K562 (cell line): ENCODE measurements around the gene RHEB. TPM values are rescaled to one million over a fixed set of nuclear protein-coding genes. Genes with fewer than 3 reads are reported as not detected.

Experiments
- ATAC-seq: fragments of 200-7000 bp; cut with Tn5 transposase; 3 replicates; pipeline ENCODE4 v1.9.1; 2020; ENCODE audit warnings: moderate library complexity
- BruUV-seq: library from RNA; stranded (reverse); fragments of 400-500 nt; replicated peaks from 2 replicates; lab custom pipeline; 2021; lab: Mats Ljungman, UMichigan
- CTCF ChIA-PET: fragments of 300-600 bp; formaldehyde crosslinking; extraction: SDS; loops from one replicate; lab custom pipeline; 2021; ENCODE audit warnings: low intra/inter-chr PET ratio; lab: Yijun Ruan, JAX
- POLR2A ChIA-PET: fragments of 300-600, 350-650 bp; sonication (Branson Sonifier 250); formaldehyde crosslinking; extraction: SDS; loops from one replicate; lab custom pipeline; 2021; ENCODE audit warnings: antibody characterized with exemption, inconsistent platforms; lab: Yijun Ruan, JAX
- DNase-seq, 4 experiments: peaks; one replicate each; pipeline versions ENCODE4 v3.0.0 to v3.0.0-alpha.2; 2011 to 2018; ENCODE audit warnings: low spot score in 3 of 4, mixed read lengths in 3 of 4; ENCODE audit errors: extremely low read depth in 1 of 4
- FAIRE-seq: peaks from 2 replicates; lab custom pipeline; 2011; peaks lifted over from hg19 to GRCh38; lab: Jason Lieb, UNC
- H2AFZ ChIP-seq: 2 replicates; pipeline ENCODE4 v1.6.0; 2011; ENCODE audit warnings: low read depth, low read length, control low read depth, inconsistent platforms
- H3K27ac ChIP-seq: fragments of 200-600 bp; 3 replicates; pipeline ENCODE4 v1.8.0; 2011; ENCODE audit warnings: low read depth, mild to moderate bottlenecking, control low read depth, inconsistent platforms, low read length, moderate library complexity, mixed read lengths; ENCODE audit errors: extremely low read depth
- H3K27me3 ChIP-seq, 2 experiments: fragments of 300-600 bp in 1 of 2; 2 replicates in 1 of 2; 3 replicates in 1 of 2; pipeline versions ENCODE4 v1.6.0 to v1.8.0; 2011; ENCODE audit warnings: inconsistent platforms in 2 of 2, low read length in 2 of 2, mild to moderate bottlenecking in 1 of 2, mixed read lengths in 1 of 2, moderate library complexity in 1 of 2; ENCODE audit not compliant: control insufficient read depth in 2 of 2, insufficient read depth in 2 of 2
- H3K36me3 ChIP-seq: fragments of 300-600 bp; 3 replicates; pipeline ENCODE4 v1.8.0; 2011; ENCODE audit warnings: mild to moderate bottlenecking, low read length, inconsistent platforms; ENCODE audit not compliant: control insufficient read depth, insufficient read depth
- H3K4me1 ChIP-seq, 2 experiments: fragments of 200-600 bp in 1 of 2; replicated peaks in 1 of 2; 2 replicates in 1 of 2; 3 replicates in 1 of 2; pipeline versions ENCODE4 v1.5.1 to v1.8.0; 2011; ENCODE audit warnings: inconsistent platforms in 2 of 2, low read length in 2 of 2, mild to moderate bottlenecking in 1 of 2, mixed read lengths in 1 of 2, moderate library complexity in 1 of 2; ENCODE audit not compliant: control insufficient read depth in 2 of 2, insufficient read depth in 2 of 2
- H3K4me2 ChIP-seq: 2 replicates; pipeline ENCODE4 v1.6.1; 2011; ENCODE audit warnings: low read length, control low read depth, inconsistent platforms, mixed read lengths; ENCODE audit not compliant: insufficient read depth
- H3K4me3 ChIP-seq: fragments of 200-600 bp; sonication (generic), shearing (Covaris generic); 2 replicates; pipeline ENCODE4 v1.5.1; 2016; ENCODE audit warnings: control low read depth, inconsistent platforms
- H3K79me2 ChIP-seq: fragments of 200-600 bp; 3 replicates; pipeline ENCODE4 v1.8.0; 2011; ENCODE audit warnings: low read length, inconsistent platforms; ENCODE audit not compliant: control insufficient read depth, insufficient read depth
- H3K9ac ChIP-seq, 2 experiments: 2 replicates each; pipeline versions ENCODE4 v1.6.0 to v1.6.1; 2011; ENCODE audit warnings: low read depth in 2 of 2, low read length in 2 of 2, control low read depth in 1 of 2, inconsistent platforms in 1 of 2, mild to moderate bottlenecking in 1 of 2, mixed read lengths in 1 of 2; ENCODE audit not compliant: insufficient read depth in 1 of 2
- H3K9me1 ChIP-seq: one replicate; pipeline ENCODE4 v1.6.0; 2011; ENCODE audit warnings: inconsistent platforms, mild to moderate bottlenecking, low read length, moderate library complexity; ENCODE audit not compliant: control insufficient read depth, insufficient read depth
- H3K9me3 ChIP-seq: replicated peaks from 2 replicates; pipeline ENCODE4 v1.5.1; 2011; ENCODE audit warnings: low read depth, low read length, inconsistent platforms; ENCODE audit not compliant: control insufficient read depth, insufficient read depth
- H4K20me1 ChIP-seq: replicated peaks from 2 replicates; pipeline ENCODE4 v1.6.1; 2011; ENCODE audit warnings: low read length, inconsistent platforms, mixed read lengths; ENCODE audit not compliant: control insufficient read depth, insufficient read depth
- ARID2 ChIP-seq: fragments of 450-650 bp; IDR thresholded peaks from 2 replicates; pipeline ENCODE4 v1.6.1; 2017; ENCODE audit warnings: antibody characterized with exemption, mild to moderate bottlenecking
- FOXP1 ChIP-seq: sonication (generic); formaldehyde crosslinking; IDR thresholded peaks from 2 replicates; pipeline ENCODE4 v1.8.0; 2022; ENCODE audit warnings: mild to moderate bottlenecking, missing genetic modification reagents
- GTF2A2 ChIP-seq: IDR thresholded peaks from 2 replicates; pipeline ENCODE4 v1.6.1; 2016; ENCODE audit warnings: mild to moderate bottlenecking, missing genetic modification characterization, missing compliant biosample characterization
- LCOR ChIP-seq: sonication (generic); formaldehyde crosslinking; IDR thresholded peaks from 2 replicates; pipeline ENCODE4 v1.8.0; 2022; ENCODE audit warnings: mild to moderate bottlenecking, missing genetic modification reagents
- PREB ChIP-seq: sonication (generic); formaldehyde crosslinking; IDR thresholded peaks from 2 replicates; pipeline ENCODE4 v1.8.1; 2023; ENCODE audit warnings: mild to moderate bottlenecking, missing genetic modification reagents
- RBM39 ChIP-seq: fragments of 200-400 bp; formaldehyde crosslinking; optimal IDR thresholded peaks from 2 replicates; pipeline ENCODE3; 2018; ENCODE audit warnings: low read depth, low read length
- THRB ChIP-seq: fragments of 450-650 bp; formaldehyde crosslinking; conservative IDR thresholded peaks from 2 replicates; pipeline ENCODE4 v1.4.0; 2022; ENCODE audit warnings: mild to moderate bottlenecking, missing genetic modification characterization
- ZHX1 ChIP-seq: fragments of 150-350 bp; conservative IDR thresholded peaks from 2 replicates; pipeline ENCODE4 v1.6.1; 2014; ENCODE audit warnings: low read length
- ZNF609 ChIP-seq: sonication (generic); formaldehyde crosslinking; IDR thresholded peaks from 2 replicates; pipeline ENCODE4 v1.8.1; 2023; ENCODE audit warnings: missing genetic modification reagents, mild to moderate bottlenecking, borderline replicate concordance
- WGBS: fragments of 100-300 bp; shearing (Covaris generic); methylation state at CpG from one replicate; pipeline ENCODE4 v1.1.6; 2016; ENCODE audit warnings: low coverage, mixed read lengths; ENCODE audit not compliant: insufficient coverage; ENCODE audit errors: missing lambda C conversion rate; 5-methylcytosine and 5-hydroxymethylcytosine counted together
- in situ Hi-C: fragments of 300-500 bp; cut with MboI; formaldehyde crosslinking; loops from 4 replicates; pipeline ENCODE4 v1.15.0; 2018; ENCODE audit warnings: inconsistent platforms, mixed read lengths
- intact Hi-C: fragments of 100-400 bp; cut with micrococcal nuclease; formaldehyde crosslinking; loops from 2 replicates; pipeline ENCODE4 v1.14.2; 2022
- polyA plus RNA-seq, 8 experiments: library from polyadenylated mRNA; depleted of rRNA in 4 of 8; stranded (reverse) in 5 of 8; unstranded in 3 of 8; fragments of >200 nt; fragmentation: Nextera tagmentation in 2 of 8; fragmentation: Illumina TruSeq in 1 of 8; extraction: Ambion mirVana in 2 of 8; extraction: Trizol in 1 of 8; gene quantifications; 2 replicates each; pipeline versions ENCODE4 v1.2.1 to v1.2.3, GENCODE V29; 2011 to 2014; ENCODE audit warnings: inconsistent platforms in 1 of 8, missing spikeins in 1 of 8
- total RNA-seq, 7 experiments: library from RNA; depleted of rRNA in 6 of 7; stranded (reverse); fragments of >200 nt in 6 of 7; fragmentation: Illumina TruSeq in 2 of 7; extraction: Trizol in 2 of 7; gene quantifications; 2 replicates each; pipeline versions ENCODE4 v1.2.1 to v1.2.3, GENCODE V29; 2011 to 2021; ENCODE audit warnings: low replicate concordance in 1 of 7

RHEB gene
- total and polyA plus RNA-seq, 9 of the 15 experiments (the other 6 are each of a cell fraction or from before 2014, with no cell fraction given): 28.5 to 249 (median 182) TPM

- TF ChIP-seq ZNF609 (CRISPR knock-in tag) (no peak), GTF2A2 (tag) (no peak)
Measured at GRCh38 chr7:151435971-151436370, 83.7 kb downstream of the RHEB start (continued).

- H3K4me3 ChIP-seq: no peak overlapping the region
- H3K36me3 ChIP-seq: no peaks in the 10 kb centered on the region
- ChIA-PET CTCF (no interaction called here), POLR2A (interaction anchor here (0.9 kb wide), 1 partner anchor 15 kb away, joined by 3 read pairs; no protein-coding TSS in a partner anchor)
- H3K9ac ChIP-seq: no peak overlapping the region
- 25% methylated on average over 20 of the region's 20 CpGs for WGBS
- BruUV-seq: no TSS peak
- H3K27me3 ChIP-seq: peaks cover 28 to 90% of the 10 kb centered on the region in 2 experiments; a peak in 4 of 5 replicates
- peaks cover 0 to 23% of the 10 kb centered on the region in 2 experiments; a peak in 1 of 5 replicates for H3K4me1 ChIP-seq
- no peak overlapping the region for H3K27ac ChIP-seq
- in situ Hi-C loops (no loop called here), intact Hi-C loops (no loop called here)
- DNase-seq (no peak), ATAC-seq (no peak), FAIRE-seq (no peak)
- no peaks in the 10 kb centered on the region for H3K9me1 ChIP-seq
- peaks cover 4% of the 10 kb centered on the region; the same call in 1 of the 2 replicates for H4K20me1 ChIP-seq
- H3K9me3 ChIP-seq: no peaks in the 10 kb centered on the region
- no peaks in the 10 kb centered on the region for H3K79me2 ChIP-seq
- H3K4me2 ChIP-seq: no peak overlapping the region
- H2AFZ ChIP-seq: no peak overlapping the region
- TF ChIP-seq LCOR (CRISPR knock-in tag) (no peak), FOXP1 (CRISPR knock-in tag) (no peak), PREB (CRISPR knock-in tag) (no peak), RBM39 (no peak), ZHX1 (no peak), THRB (no peak), ARID2 (no peak)
Measured at GRCh38 chr7:151435103-151435916, 84.4 kb downstream of the RHEB start.
